ENCODE data around the gene BPIFA1.

The BPIFA1 gene

GRCh38 chr20:33240923-33241322 is 5.1 kb downstream of the BPIFA1 start:
- no peaks in the 10 kb centered on the region for H3K36me3 ChIP-seq (ENCODE audit: insufficient read depth, low read length)
- TF ChIP-seq CTCF (IDR thresholded peaks at IDR 0.05; ENCODE audit: low read length) (no peak), EZH2 (IDR thresholded peaks at IDR 0.05; ENCODE audit: borderline replicate concordance, low read length) (no peak)
- H3K27me3 ChIP-seq (ENCODE audit: insufficient read depth, low read length): no peaks in the 10 kb centered on the region
- H3K9me2 ChIP-seq (ENCODE audit: low read depth, low read length): no peaks in the 10 kb centered on the region
- no peaks in the 10 kb centered on the region for H3K79me2 ChIP-seq (ENCODE audit: insufficient read depth, low read length)
- H3F3A ChIP-seq (ENCODE audit: insufficient read depth, low read length): no peaks in the 10 kb centered on the region
- H2AFZ ChIP-seq (ENCODE audit: low read length): no peak overlapping the region
- H3K4me1 ChIP-seq (ENCODE audit: insufficient read depth, low read length, severe bottlenecking): no peaks in the 10 kb centered on the region
- no peak overlapping the region for H3K27ac ChIP-seq (ENCODE audit: low read depth, low read length, poor library complexity, severe bottlenecking)
- H3K9ac ChIP-seq (ENCODE audit: low read length): no peak overlapping the region
- no peak overlapping the region for H3K4me2 ChIP-seq (ENCODE audit: low read length)
- H3K4me3 ChIP-seq (ENCODE audit: low read depth, low read length, poor library complexity, severe bottlenecking): no peak overlapping the region
- no peaks in the 10 kb centered on the region for H4K20me1 ChIP-seq (ENCODE audit: insufficient read depth, low read length)
- H3K9me3 ChIP-seq (ENCODE audit: low read length): no peaks in the 10 kb centered on the region

GRCh38 chr20:33242319-33243100 is 6.7 kb downstream of the BPIFA1 start:
- H3K9me2 ChIP-seq (ENCODE audit: low read depth, low read length): no peaks in the 10 kb centered on the region
- H3F3A ChIP-seq (ENCODE audit: insufficient read depth, low read length): no peaks in the 10 kb centered on the region
- TF ChIP-seq CTCF (IDR thresholded peaks at IDR 0.05; ENCODE audit: low read length): no peak
- TF ChIP-seq EZH2 (IDR thresholded peaks at IDR 0.05; ENCODE audit: borderline replicate concordance, low read length): no peak
- no peaks in the 10 kb centered on the region for H3K4me1 ChIP-seq (ENCODE audit: insufficient read depth, low read length, severe bottlenecking)
- H3K4me2 ChIP-seq (ENCODE audit: low read length): no peak overlapping the region
- no peaks in the 10 kb centered on the region for H4K20me1 ChIP-seq (ENCODE audit: insufficient read depth, low read length)
- H3K9me3 ChIP-seq (ENCODE audit: low read length): no peaks in the 10 kb centered on the region
- no peak overlapping the region for H3K27ac ChIP-seq (ENCODE audit: low read depth, low read length, poor library complexity, severe bottlenecking)
- no peaks in the 10 kb centered on the region for H3K36me3 ChIP-seq (ENCODE audit: insufficient read depth, low read length)
- no peak overlapping the region for H3K9ac ChIP-seq (ENCODE audit: low read length)
- H3K4me3 ChIP-seq (ENCODE audit: low read depth, low read length, poor library complexity, severe bottlenecking): no peak overlapping the region
- no peaks in the 10 kb centered on the region for H3K27me3 ChIP-seq (ENCODE audit: insufficient read depth, low read length)
- no peaks in the 10 kb centered on the region for H3K79me2 ChIP-seq (ENCODE audit: insufficient read depth, low read length)
- H2AFZ ChIP-seq (ENCODE audit: low read length): no peak overlapping the region

- no peaks in the 10 kb centered on the region for H3K9me2 ChIP-seq (ENCODE audit: low read depth, low read length)
- no peaks in the 10 kb centered on the region for H3F3A ChIP-seq (ENCODE audit: insufficient read depth, low read length)
- no peaks in the 10 kb centered on the region for H3K9me3 ChIP-seq (ENCODE audit: low read length)
- H3K27ac ChIP-seq (ENCODE audit: low read depth, low read length, poor library complexity, severe bottlenecking): no peak overlapping the region
- no peaks in the 10 kb centered on the region for H3K79me2 ChIP-seq (ENCODE audit: insufficient read depth, low read length)
- H3K36me3 ChIP-seq (ENCODE audit: insufficient read depth, low read length): no peaks in the 10 kb centered on the region
- H3K4me2 ChIP-seq (ENCODE audit: low read length): no peak overlapping the region
- no peaks in the 10 kb centered on the region for H4K20me1 ChIP-seq (ENCODE audit: insufficient read depth, low read length)
- no peak overlapping the region for H2AFZ ChIP-seq (ENCODE audit: low read length)
- no peak overlapping the region for H3K4me3 ChIP-seq (ENCODE audit: low read depth, low read length, poor library complexity, severe bottlenecking)
- H3K4me1 ChIP-seq (ENCODE audit: insufficient read depth, low read length, severe bottlenecking): no peaks in the 10 kb centered on the region
- TF ChIP-seq EZH2 (IDR thresholded peaks at IDR 0.05; ENCODE audit: borderline replicate concordance, low read length): no peak
- TF ChIP-seq CTCF (IDR thresholded peaks at IDR 0.05; ENCODE audit: low read length): no peak
- no peak overlapping the region for H3K9ac ChIP-seq (ENCODE audit: low read length)
- no peaks in the 10 kb centered on the region for H3K27me3 ChIP-seq (ENCODE audit: insufficient read depth, low read length)
Observed at GRCh38 chr20:33246077-33246476, 10.3 kb downstream of the BPIFA1 start.

Data from OCI-LY1 (cell line).